Colonic mucosa (tissue), 4 donors: Measurements from ENCODE around the gene TNFAIP6. TPM values are rescaled to one million over a fixed set of nuclear protein-coding genes. Genes with fewer than 3 reads are reported as not detected.

ENCODE experiments used
- DNase-seq: peaks from one replicate; pipeline ENCODE4 v3.0.0-alpha.2; 2020
- H3K27ac ChIP-seq: fragments of 200-600 bp; one replicate; pipeline ENCODE4 v1.8.0; 2021
- H3K27me3 ChIP-seq: fragments of 200-600 bp; one replicate; pipeline ENCODE4 v1.8.0; 2021
- H3K36me3 ChIP-seq: fragments of 200-600 bp; one replicate; pipeline ENCODE4 v1.8.0; 2021
- H3K4me1 ChIP-seq: fragments of 200-600 bp; one replicate; pipeline ENCODE4 v1.8.0; 2021; ENCODE audit warnings: mild to moderate bottlenecking
- H3K4me3 ChIP-seq: fragments of 200-600 bp; one replicate; pipeline ENCODE4 v1.8.0; 2021
- H3K9ac ChIP-seq, 2 donors: one replicate each; pipeline ENCODE4 v1.7.0; 2013; ENCODE audit warnings: control low read depth in 2 of 2, low read depth in 2 of 2, low read length in 2 of 2
- H3K9me3 ChIP-seq: fragments of 200-600 bp; one replicate; pipeline ENCODE4 v1.8.0; 2021
- CTCF ChIP-seq: fragments of 200-600 bp; IDR thresholded peaks from one replicate; pipeline ENCODE4 v1.8.0; 2022; ENCODE audit warnings: antibody characterized with exemption, mild to moderate bottlenecking
- intact Hi-C: fragments of 100-400 bp; cut with DNase I; formaldehyde crosslinking; loops from one replicate; pipeline ENCODE4 v1.14.1; 2022
- total RNA-seq, 2 donors: library from RNA; stranded (reverse); fragmentation: NEBNext Ultra II Directional in 1 of 2; extraction: Animal tissue kit (Norgen Biotek cat#: 25700) in 1 of 2; gene quantifications; one replicate each; pipeline ENCODE4 v1.2.1, GENCODE V29; 2021
- donor health status: healthy.
- donor health status: DM: no; HTN: no; CAD: no.
- donor health status: DM: no; HTN: no; CAD: no.

The TNFAIP6 gene
- total RNA-seq, 2 donors from 2014 or later: 0.57 to 2.4 TPM

GRCh38 chr2:151350579-151351195, 6.7 kb upstream of the TNFAIP6 start:
- Histone ChIP-seq H3K9ac (no peak overlapping the region), H3K36me3 (no peaks in the 10 kb centered on the region), H3K27ac (no peak overlapping the region), H3K27me3 (no peaks in the 10 kb centered on the region), H3K4me3 (no peak overlapping the region), H3K4me1 (no peaks in the 10 kb centered on the region), H3K9me3 (no peaks in the 10 kb centered on the region)
- no peak for DNase-seq
- intact Hi-C loops: no loop called here
- TF ChIP-seq CTCF: no peak

DNA sequence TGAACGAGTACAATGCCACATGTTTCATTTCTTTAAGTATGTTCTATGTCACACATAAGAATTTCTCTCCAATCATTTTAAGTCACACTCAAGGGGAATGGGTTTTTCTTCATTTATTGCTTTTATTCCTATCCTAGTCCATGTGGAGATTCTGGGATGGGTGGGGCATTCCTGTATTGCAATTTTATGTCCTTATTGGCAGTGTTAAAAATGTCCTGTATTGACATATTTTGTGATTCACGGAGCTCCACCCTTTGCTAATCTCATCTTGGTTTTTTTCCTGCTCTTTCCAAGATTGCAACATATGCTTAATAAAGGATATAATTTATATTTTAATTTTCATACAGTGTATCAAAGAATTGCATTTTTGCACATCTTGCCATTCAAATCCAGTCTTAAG, 3.4 kb upstream of the TNFAIP6 start:
- no peaks in the 10 kb centered on the region for H3K36me3 ChIP-seq
- no peak for TF ChIP-seq CTCF
- no peaks in the 10 kb centered on the region for H3K4me1 ChIP-seq
- no peak overlapping the region for H3K27ac ChIP-seq
- intact Hi-C loops: no loop called here
- no peak overlapping the region for H3K9ac ChIP-seq
- no peaks in the 10 kb centered on the region for H3K9me3 ChIP-seq
- H3K4me3 ChIP-seq: no peak overlapping the region
- no peak for DNase-seq
- H3K27me3 ChIP-seq: no peaks in the 10 kb centered on the region

- H3K4me1 ChIP-seq: no peaks in the 10 kb centered on the region
- no peak overlapping the region for H3K4me3 ChIP-seq
- no peaks in the 10 kb centered on the region for H3K27me3 ChIP-seq
- no peak for TF ChIP-seq CTCF
- H3K9ac ChIP-seq: no peak overlapping the region
- no peaks in the 10 kb centered on the region for H3K36me3 ChIP-seq
- H3K27ac ChIP-seq: no peak overlapping the region
- H3K9me3 ChIP-seq: no peaks in the 10 kb centered on the region
- no peak for DNase-seq
- intact Hi-C loops: no loop called here
These were observed 2.6 kb upstream of the TNFAIP6 start for GRCh38 chr2:151354807-151355206.

DNA sequence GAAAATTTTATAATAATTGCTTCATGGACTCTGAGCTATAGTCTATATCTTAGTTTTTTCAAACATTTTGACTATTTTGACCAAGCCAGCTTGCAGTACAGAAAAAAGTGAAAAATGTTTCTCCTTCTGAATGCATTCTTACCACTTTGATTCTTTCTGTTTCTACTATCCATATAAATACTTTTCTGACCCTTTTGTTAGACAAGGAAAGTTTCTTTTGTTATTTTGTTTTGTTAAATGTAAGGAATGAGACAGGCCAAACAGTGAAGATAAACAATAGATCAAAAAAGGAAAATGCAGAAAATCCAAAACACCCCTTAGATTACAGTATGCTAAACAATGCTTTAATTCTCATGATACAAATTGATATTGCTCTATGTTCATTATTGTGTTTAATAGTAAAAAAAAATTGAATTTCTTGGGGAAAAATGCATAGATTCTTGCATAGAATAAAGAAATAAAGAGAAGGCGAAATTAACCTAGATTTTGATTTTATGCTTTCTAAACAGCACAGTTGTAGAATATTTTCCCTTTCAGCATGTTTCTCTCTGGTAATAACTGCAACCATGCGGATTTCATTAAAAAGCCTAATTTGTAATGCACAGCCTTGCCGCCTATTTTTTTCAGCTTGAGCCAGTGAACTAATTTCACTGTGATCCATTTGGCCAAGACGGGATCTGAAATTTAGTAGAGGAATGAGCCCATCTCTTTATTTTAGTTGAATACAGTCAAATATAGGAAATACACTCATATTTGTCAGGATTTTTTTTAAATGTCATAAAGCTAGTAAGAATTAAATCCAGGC, 976 bp downstream of the TNFAIP6 start:
- Histone ChIP-seq H3K4me3 (no peak overlapping the region), H3K9me3 (no peaks in the 10 kb centered on the region), H3K27ac (no peak overlapping the region)

More for the DNA sequence above, 976 bp downstream of the TNFAIP6 start:
- H3K4me1 ChIP-seq: no peaks in the 10 kb centered on the region
- H3K27me3 ChIP-seq: no peaks in the 10 kb centered on the region
- H3K9ac ChIP-seq: no peak overlapping the region
- no peaks in the 10 kb centered on the region for H3K36me3 ChIP-seq
- no peak for TF ChIP-seq CTCF
- DNase-seq: no peak
- intact Hi-C loops: no loop called here
